ENCODE results near the gene CD27. TPM values are rescaled to one million over a fixed set of nuclear protein-coding genes. Genes with fewer than 3 reads are reported as not detected.
"Not testable (repeated sequence)": the region's sequence is repeated elsewhere in the genome, so short reads cannot be mapped to it uniquely, and the experiment has no call there.

The CD27 gene
- total RNA-seq, 3 donors from 2014 or later = 0.64 to 4.3 (median 2.6) TPM

- H3K36me3 ChIP-seq = no peaks in the 10 kb centered on the region
- no peaks in the 10 kb centered on the region for H3K27me3 ChIP-seq
- no peaks in the 10 kb centered on the region for H3K4me1 ChIP-seq
- TF ChIP-seq CTCF (IDR thresholded peaks at IDR 0.05) = no peak
- no peak for TF ChIP-seq POLR2A (IDR thresholded peaks at IDR 0.05)
- no peak for TF ChIP-seq POLR2AphosphoS5 (IDR thresholded peaks at IDR 0.05)
- no peak overlapping the region for H3K27ac ChIP-seq
- DNase-seq (ENCODE audit: low spot score in 2 of 2) = no peak
- H3K4me3 ChIP-seq = no peak overlapping the region
- intact Hi-C loops (cut with DNase I; ENCODE audit: low total_unique reads) = no loop called here
- H3K9me3 ChIP-seq = no peaks in the 10 kb centered on the region
These were observed 33.7 kb downstream of the CD27 start for GRCh38 chr12:6478416-6478815.

DNA sequence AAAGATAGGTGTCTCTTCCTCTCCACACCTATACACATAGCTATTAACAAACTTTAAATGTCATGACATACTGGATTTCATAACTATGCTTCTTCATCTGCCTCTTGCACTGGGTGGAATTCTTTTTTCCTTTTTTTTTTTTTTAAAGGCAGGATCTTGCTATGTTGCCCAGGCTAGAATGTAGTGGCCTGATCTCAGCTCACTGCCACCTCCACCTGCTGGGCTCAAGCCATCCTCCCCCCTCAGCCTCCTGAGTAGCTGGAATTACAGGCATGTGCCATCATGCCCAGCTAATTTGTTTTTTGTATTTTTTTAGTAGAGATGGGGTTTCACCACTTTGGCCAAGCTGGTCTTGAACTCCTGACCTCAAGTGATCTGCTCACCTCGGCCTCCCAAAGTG, 43.5 kb downstream of the CD27 start:
- Histone ChIP-seq H3K4me1 (peaks cover 0 to 4% of the 10 kb centered on the region in 2 donors), H3K9me3 (no peaks in the 10 kb centered on the region), H3K27ac (no peak overlapping the region), H3K4me3 (no peak overlapping the region), H3K36me3 (no peaks in the 10 kb centered on the region), H3K27me3 (no peaks in the 10 kb centered on the region)
- intact Hi-C loops (cut with DNase I; ENCODE audit: low total_unique reads) = no loop called here
- no peak for TF ChIP-seq CTCF (IDR thresholded peaks at IDR 0.05)
- TF ChIP-seq POLR2AphosphoS5 (IDR thresholded peaks at IDR 0.05) = no peak
- no peak for TF ChIP-seq POLR2A (IDR thresholded peaks at IDR 0.05)
- DNase-seq (ENCODE audit: low spot score in 2 of 2) = no peak

DNA sequence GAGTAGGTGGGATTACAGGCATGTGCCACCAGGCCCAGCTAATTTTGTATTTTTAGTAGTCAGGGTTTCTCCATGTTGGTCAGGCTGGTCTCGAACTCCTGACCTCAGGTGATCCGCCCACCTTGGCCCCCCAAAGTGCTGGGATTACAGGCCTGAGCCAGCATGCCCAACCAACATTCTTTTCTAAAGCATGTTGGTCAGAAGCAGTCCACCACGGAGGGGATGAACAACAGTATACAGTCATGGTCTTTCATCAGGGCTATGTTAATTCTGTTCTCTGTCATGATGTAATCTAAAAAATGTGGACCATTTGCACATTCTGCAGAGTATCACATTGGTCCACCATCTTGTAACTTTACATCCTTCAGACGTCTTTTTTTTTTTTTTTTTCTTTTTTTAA, 44.7 kb downstream of the CD27 start:
- intact Hi-C loops (cut with DNase I; ENCODE audit: low total_unique reads) = no loop called here
- no peak for DNase-seq (ENCODE audit: low spot score in 2 of 2)
- Histone ChIP-seq H3K36me3 (no peaks in the 10 kb centered on the region), H3K9me3 (no peaks in the 10 kb centered on the region), H3K27me3 (no peaks in the 10 kb centered on the region), H3K4me1 (peaks cover 3 to 6% of the 10 kb centered on the region in 2 donors), H3K27ac (no peak overlapping the region), H3K4me3 (no peak overlapping the region)
- TF ChIP-seq POLR2A (IDR thresholded peaks at IDR 0.05) = no peak
- no peak for TF ChIP-seq POLR2AphosphoS5 (IDR thresholded peaks at IDR 0.05)
- TF ChIP-seq CTCF (IDR thresholded peaks at IDR 0.05) = no peak

DNA sequence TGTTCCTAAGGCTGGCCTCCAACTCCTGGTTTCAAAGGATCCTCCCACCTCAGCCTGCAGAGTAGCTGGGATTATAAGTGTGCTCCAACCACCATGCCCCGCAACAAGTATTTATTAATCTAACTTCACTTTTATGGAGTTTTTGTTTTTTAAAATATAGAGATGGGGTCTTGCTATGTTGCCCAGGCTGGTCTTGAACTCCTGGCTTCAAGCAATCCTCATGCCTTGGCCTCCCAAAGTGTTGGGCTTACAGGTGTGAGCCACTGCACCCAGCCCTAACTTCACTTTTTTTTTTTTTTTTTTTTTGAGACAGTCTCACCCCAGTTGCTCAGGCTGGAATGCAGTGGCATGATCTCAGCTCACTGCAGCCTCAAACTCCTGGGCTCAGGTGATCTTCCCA, 45.9 kb downstream of the CD27 start:
- intact Hi-C loops (cut with DNase I; ENCODE audit: low total_unique reads); DNase-seq (ENCODE audit: low spot score in 2 of 2): not testable (repeated sequence)

DNA sequence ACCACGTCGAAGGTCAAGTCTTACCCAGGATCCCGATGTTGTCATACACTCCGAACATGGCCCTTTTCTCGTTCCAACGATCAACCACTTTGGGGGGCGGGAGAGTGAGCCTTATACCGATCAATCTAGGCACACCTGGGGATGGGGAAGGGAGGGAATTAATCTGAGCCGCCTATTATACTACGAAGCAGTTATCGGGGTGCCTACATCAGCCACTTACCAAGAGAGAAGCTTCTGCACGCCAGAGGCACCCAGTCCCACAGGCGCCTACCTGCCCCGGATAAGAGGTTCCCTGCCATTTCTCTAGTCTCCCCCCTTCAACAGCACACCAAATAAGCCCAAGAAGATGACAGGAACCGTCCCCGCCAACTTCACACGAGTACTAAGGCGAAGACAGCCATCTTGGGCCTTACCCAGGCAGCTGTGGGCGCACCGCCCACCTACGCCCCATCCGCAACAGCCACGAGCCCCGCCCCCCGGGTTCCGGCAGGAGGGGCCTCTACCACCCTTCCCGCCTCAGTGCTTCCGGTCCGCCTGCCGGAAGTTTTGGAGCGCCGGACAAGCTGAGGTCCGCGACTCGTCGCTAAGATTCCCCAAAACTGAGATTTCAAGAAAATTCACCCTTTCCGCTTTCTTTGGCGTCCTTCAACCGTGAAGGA, 48.2 kb downstream of the CD27 start, which contains the start of gene MRPL51:
MRPL51 (minus strand) TSS at position 425 of the 659 bp plus-strand sequence; CDS start at position 299, 126 bp downstream.
- peak; percentile 77 to 95 (median 93) for TF ChIP-seq POLR2AphosphoS5 (IDR thresholded peaks at IDR 0.05)
- TF ChIP-seq CTCF (IDR thresholded peaks at IDR 0.05) = no peak
- TF ChIP-seq POLR2A (IDR thresholded peaks at IDR 0.05) = peak; percentile 89
- peak; percentile 96 for DNase-seq (ENCODE audit: low spot score in 2 of 2)
- Histone ChIP-seq H3K27ac (peak within 1 kb of the TSS; percentile 94), H3K36me3 (no peaks in the 10 kb centered on the region), H3K4me1 (peaks cover 4 to 11% of the 10 kb centered on the region in 2 donors), H3K9me3 (no peaks in the 10 kb centered on the region), H3K27me3 (no peaks in the 10 kb centered on the region), H3K4me3 (peak within 1 kb of the TSS; percentile 70 to 89 (median 76))
- intact Hi-C loops (cut with DNase I; ENCODE audit: low total_unique reads) = no loop called here

More for the DNA sequence above, 45.9 kb downstream of the CD27 start:
- H3K27me3 ChIP-seq, H3K36me3 ChIP-seq, H3K9me3 ChIP-seq, H3K4me3 ChIP-seq, H3K27ac ChIP-seq: not testable (repeated sequence)
- H3K4me1 ChIP-seq = peaks cover 4 to 11% of the 10 kb centered on the region in 2 donors
